Stimulated activated CD4-positive, alpha-beta T cell treated with anti-CD3 and anti-CD28 coated beads, Interleukin-4, amount 100 ng/mL, for 48 hours (primary cell): ENCODE measurements around the gene HSD17B2.

Source experiments
- DNase-seq, 2 donors: peaks; one replicate each; pipeline ENCODE4 v3.0.0-alpha.2; 2020; ENCODE audit warnings: low read depth in 2 of 2

Gene HSD17B2

DNA sequence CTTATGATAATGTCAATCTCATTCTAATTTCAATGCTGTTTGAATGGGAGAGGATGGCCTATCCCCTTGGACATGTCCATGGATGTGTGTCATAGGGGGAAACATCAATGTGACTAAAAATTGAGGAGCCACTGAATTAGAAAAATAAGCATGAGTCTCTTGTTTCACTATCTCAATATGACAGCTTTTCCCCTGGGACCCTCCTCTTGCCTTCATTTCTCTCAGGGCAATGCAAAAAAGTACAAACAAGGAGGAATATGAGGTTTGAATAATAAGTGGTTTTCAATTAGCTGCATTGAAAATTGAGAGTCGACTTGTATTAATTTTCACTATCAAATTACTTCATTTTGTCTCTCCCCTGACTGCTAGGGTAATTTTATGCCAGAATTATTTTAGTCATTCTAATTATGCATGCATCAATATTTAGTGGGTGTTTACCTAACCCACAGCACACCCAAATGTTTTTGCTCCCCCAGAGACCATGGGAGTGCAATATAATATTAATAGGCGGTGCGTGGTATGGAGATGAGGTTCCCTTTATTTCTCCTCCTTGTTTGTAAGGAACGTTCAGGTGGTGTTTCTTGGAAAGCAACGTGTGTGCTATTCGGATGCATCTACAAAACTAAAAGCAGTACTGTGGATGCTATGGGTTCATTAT lies 17.0 kb upstream of the HSD17B2 start:
- no peak for DNase-seq

DNA sequence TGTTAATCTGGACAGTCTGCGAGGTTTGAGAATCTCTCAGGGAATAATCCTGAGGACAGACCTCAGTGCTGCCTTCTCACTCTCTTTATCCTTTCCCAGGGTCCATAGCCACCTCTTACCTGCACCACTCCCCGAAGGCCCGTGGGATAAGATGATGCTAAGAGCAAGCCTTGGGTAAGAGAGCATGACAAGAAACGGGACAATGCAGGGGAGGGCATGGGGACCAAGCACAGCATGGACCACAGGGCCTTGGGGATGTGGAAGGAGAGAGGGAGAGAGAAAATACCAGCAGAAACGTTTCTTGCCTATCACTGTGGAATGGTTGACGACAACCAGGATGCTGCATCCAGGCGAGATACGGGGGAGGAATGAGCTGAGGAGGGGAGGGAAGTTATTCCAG lies 15.5 kb upstream of the HSD17B2 start:
- DNase-seq = no peak

DNA sequence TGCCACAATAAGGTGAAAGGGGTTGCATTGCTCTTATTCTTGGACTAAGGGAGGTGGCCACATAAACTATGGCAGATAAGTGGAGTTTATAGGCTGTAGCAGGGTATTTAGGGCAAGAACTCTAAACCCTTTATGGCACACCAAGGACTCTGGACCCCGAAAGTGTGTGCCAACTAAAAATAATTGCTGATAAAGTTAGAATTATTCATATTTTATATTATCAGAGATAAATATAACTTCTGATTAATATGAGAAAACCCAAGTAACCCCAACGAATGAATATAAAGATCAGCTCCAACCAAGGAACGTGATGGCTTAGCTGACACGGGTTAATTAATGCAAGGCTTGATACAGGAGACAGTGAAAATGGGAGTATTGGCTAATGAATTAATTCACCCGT lies 15.0 kb upstream of the HSD17B2 start:
- DNase-seq = no peak

- no peak for DNase-seq
These were observed 11.8 kb upstream of the HSD17B2 start for GRCh38 chr16:82023206-82023605.

DNA sequence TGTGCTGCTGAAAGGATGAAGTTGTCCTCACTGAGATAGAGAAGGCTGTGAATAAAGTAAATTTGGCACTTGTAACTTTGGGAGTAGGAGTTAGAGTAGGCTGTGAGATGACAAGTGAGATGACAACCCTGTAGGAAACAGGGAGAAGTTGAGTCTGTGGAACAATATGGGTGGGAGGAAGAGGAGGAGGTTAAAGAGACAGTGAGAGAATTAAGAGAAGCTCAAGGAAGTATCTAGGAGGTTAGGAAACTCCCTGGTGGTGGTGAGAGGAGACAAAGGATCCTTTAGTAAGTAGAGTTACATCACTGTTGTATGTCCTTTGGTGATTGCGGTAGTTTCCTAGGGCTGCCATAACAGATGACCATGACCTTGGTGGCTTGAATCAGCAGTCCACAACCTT lies 10.7 kb upstream of the HSD17B2 start:
- DNase-seq = no peak

- DNase-seq = no peak
These were observed 10.2 kb upstream of the HSD17B2 start for GRCh38 chr16:82024883-82025282.

DNA sequence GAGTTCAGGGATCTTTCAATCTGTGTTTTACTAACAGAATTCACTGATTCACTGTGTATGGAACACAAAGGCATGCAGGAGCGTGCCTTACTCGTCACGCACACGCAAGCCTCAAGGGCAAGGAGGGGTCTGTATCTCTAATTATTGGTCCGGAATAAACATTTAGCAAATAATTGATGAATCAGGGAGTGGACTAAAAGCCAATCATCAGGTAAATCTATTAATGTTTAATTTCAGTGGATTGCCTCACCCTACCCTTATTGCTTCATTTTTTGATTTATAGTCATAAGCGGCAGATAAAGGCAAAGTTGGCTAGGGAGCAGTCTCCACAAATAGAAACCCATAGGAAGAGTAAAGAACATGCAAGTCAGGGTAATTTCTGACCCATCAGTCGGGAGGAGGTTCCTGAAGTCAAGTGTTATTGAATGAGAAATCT lies 7.4 kb upstream of the HSD17B2 start:
- no peak for DNase-seq

- DNase-seq = no peak
These were observed 3.7 kb upstream of the HSD17B2 start for GRCh38 chr16:82031116-82032084.

- no peak for DNase-seq
These were observed 2.0 kb upstream of the HSD17B2 start for GRCh38 chr16:82033006-82033405.

- DNase-seq = no peak
These were observed 1.3 kb upstream of the HSD17B2 start for GRCh38 chr16:82033683-82034300.

GRCh38 chr16:82037251-82037650 lies 2.2 kb downstream of the HSD17B2 start:
- no peak for DNase-seq

DNA sequence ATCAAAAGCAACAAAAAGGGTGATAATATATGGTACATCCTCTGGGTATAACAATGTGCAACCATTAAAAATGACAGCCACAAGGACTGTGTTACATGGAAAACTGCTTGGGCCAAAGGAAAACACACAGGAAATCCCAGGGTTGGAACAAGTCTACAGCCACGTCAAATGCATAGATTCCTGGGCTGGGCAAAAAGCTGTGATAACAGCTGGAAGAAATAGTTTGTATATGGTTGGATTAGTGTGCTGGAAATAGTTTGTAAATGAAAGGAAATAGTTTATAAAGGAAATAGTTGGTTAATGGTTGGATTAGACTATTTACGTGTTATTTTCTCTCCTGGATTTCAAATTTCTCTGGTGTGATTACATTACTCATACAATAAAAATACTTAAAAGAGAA lies 2.6 kb downstream of the HSD17B2 start:
- DNase-seq = no peak

DNA sequence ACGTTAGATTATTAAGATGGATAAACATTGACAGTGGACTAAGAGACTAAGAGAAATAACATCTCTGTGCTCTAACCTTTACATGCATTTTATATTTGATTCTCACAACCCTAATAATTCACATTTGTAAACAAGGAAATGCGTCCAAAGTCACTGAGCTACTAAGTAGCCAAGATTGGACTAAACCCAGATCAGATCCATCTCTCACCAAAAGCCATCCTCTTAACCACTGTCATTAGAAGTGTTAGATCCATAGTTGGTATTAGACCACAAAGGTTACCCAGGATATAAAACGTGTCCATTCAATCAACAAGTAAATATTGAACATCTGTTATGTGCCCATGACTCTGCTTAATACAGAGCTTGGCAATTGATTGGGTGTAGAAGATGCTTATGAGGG lies 5.2 kb downstream of the HSD17B2 start:
- no peak for DNase-seq

DNA sequence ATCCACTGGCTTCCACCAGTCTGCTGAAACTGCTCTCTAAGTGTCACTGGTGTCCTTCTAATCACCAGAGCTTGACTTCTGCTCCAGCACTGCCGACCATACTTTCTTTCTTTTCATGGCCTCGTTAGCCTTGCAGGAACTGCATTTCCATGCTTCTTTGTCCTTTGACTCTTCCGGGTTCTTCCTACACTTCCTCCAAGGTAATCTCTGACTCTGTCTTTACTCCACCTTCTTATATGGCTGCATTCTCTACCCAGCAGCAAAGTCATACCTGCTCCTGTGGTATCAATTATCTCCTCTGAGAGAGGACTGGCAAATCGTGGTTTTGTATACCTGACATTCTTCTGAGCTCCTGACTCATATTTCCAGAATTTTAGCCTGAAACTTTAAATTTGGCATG lies 6.5 kb downstream of the HSD17B2 start:
- no peak for DNase-seq

- DNase-seq = no peak
These were observed 7.1 kb downstream of the HSD17B2 start for GRCh38 chr16:82042144-82042543.

GRCh38 chr16:82042846-82043245 lies 7.8 kb downstream of the HSD17B2 start:
- DNase-seq = no peak

DNA sequence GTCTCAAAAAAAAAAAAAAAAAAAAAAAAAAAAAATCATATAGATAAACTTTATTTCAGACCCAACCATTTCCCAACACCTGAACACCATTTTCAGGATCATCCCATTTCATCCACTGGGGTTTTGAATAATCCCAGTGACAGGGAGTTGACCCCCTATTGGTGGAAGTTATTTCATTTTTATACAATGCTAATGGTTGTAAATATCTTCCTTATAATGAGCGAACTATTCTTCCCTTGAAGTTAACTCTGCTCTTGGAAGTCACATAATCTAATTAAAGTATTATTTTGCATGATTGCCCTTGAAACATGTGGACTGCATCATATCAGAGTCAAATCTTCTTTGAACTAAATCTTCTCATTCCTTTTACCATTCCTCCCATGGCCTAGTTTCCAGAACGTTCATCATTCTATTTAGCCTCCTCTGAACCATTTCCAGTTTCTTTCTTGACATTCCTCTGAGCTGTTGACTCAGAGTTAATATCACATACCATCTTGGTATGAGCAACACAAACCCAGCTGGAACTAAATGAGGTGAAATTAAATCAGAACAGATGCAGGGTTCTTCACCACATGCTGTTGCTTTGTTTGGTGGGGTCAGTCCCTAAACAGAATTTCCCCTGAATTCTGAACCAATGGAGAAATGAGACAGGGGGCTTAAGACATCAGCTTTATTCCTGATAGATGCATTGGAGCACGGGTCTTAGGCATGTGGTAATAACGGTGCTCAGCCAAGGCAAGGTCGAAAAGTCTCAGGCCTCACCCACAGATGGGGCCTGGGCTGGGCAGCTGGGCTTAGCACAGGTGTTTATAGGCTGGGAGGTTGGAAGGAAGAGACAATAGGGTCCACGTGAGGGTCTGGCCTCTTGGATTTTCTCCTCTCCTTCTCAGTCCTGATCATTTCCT lies 8.9 kb downstream of the HSD17B2 start:
- no peak for DNase-seq

DNA sequence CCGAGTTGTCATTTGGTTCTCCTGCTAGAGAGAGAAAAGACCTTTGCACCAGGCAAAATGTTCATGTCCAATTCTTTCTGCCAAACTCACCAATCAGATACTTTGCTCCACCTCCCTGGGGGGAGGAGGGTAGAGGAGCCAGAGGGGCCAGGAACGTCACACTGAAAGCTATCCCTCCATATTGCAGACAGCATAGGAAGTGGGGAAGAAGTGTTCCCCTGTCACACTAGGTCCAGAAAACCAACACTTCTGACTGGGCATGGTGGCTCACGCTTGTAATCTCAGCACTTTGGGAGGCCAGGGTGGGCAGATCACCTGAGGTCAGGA lies 9.5 kb downstream of the HSD17B2 start:
- DNase-seq = no peak

DNA sequence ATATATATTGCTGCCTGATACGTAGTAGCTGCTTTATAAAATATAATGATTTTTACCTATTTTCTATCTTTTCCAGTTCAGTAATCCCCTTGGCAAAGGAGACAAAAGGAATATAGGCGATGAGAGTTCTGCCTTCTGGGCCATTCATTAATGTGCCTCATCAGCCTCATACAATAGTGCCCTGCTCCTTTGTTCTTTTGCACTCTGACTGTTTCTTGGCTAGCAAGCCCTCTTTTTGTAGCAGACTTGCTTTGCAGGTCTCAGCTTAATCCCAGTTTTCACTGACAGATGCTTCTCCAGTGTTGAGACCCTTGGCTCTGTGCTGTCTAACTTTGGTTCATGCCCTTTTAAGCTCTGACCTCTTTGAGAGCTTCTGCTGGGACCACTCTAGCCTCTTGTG lies 10.4 kb downstream of the HSD17B2 start:
- DNase-seq = no peak

DNA sequence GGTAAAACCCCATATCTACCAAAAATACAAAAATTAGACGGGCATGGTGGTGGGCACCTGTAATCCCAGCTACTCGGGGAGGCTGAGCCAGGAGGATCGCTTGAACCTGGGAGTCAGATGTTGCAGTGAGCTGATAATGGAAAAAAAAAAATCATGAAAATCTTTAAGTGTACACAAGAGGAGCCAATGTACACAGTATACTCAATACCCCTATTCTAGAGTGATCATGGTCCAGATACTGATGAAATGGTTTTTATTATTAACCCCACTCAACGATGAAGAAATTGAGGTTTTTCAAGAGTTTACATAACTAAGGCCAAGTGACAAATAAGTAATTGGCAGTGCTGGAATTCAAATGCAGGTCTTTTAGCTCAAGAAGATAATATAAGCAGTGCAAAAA lies 11.5 kb downstream of the HSD17B2 start:
- DNase-seq = no peak

DNA sequence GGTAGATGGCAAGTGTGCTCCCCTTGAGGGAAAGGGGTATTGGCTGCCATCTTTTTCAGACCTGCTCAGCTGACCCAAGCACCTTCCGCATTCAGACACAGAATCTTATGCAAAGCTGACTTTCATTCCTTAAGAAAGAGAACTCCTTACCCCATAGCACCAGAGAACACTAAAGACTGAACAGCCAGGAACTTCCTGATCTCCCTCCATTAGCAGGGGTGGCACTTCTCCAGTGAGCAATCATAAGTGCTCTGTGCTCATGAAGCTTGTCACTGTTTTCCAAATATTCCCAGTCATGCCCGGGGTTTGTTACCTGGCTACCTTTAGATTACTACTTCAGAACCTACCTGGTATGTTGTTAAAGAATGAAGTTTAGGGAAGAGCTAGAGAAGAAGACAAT lies 11.9 kb downstream of the HSD17B2 start:
- no peak for DNase-seq

- DNase-seq = no peak
These were observed 12.3 kb downstream of the HSD17B2 start for GRCh38 chr16:82047374-82047773.
